ENCODE measurements around the gene ABHD16A. TPM values are rescaled to one million over a fixed set of nuclear protein-coding genes. Genes with fewer than 3 reads are reported as not detected.

ABHD16A gene
- total and polyA plus RNA-seq, 3 experiments from 2014 or later = 37.0 to 45.5 (median 41.0) TPM

GRCh38 chr6:31736021-31736767 is 33.1 kb upstream of the ABHD16A start, which contains the start of gene CLIC1:
TSS of gene CLIC1 (minus strand) at chr6:31736530. CDS start at chr6:31736300, 230 bp downstream.
- H3K27ac ChIP-seq (ENCODE audit: low read depth, low read length) = peak within 1 kb of the TSS; percentile 98
- DNase-seq = peak; percentile 43 to 78 (median 63)
- CTCF ChIA-PET = interaction anchor here (0.8 to 9.6 kb wide), 5 partner anchors 35 to 95 kb away, joined by 3 to 71 read pairs (median 11); no protein-coding TSS in a partner anchor
- H3K36me3 ChIP-seq (ENCODE audit: insufficient read depth, low read length) = peaks cover 23% of the 10 kb centered on the region
- Mint-ChIP-seq H3K4me1 (peaks cover 59 to 85% (median 64%) of the 10 kb centered on the region in 3 donors), H3K4me3 (peak within 1 kb of the TSS; percentile 93 to 99 (median 98)), H3K36me3 (peaks cover 0 to 53% (median 4%) of the 10 kb centered on the region in 3 donors), H3K27ac (peak within 1 kb of the TSS; percentile 91 to 98 (median 96)), H3K9me3 (no peaks in the 10 kb centered on the region), H3K27me3 (no peaks in the 10 kb centered on the region)
- H3K4me1 ChIP-seq (ENCODE audit: insufficient read depth, low read length) = peaks cover 57% of the 10 kb centered on the region
- H3K4me3 ChIP-seq (ENCODE audit: low read length) = peak within 1 kb of the TSS; percentile 97
- H3K27me3 ChIP-seq (ENCODE audit: insufficient read depth, low read length, poor library complexity, severe bottlenecking) = no peaks in the 10 kb centered on the region
- H3K9me3 ChIP-seq (ENCODE audit: low read length) = no peaks in the 10 kb centered on the region
- POLR2A ChIA-PET = interaction anchor here (0.5 to 1.8 kb wide), 5 partner anchors 33 to 115 kb away, joined by 3 to 6 read pairs (median 5); partner anchors contain the start of genes ABHD16A and LSM2

GRCh38 chr6:31734821-31735406 is 31.8 kb upstream of the ABHD16A start:
- peak in 4 of 5 donors; percentile 30 to 81 (median 50) for DNase-seq
- H3K9me3 ChIP-seq (ENCODE audit: low read length) = no peaks in the 10 kb centered on the region
- H3K27ac Mint-ChIP-seq = peak overlapping the region; percentile 91 to 98 (median 96)
- ChIA-PET CTCF (interaction anchor here (0.6 to 9.6 kb wide), 7 partner anchors 36 to 96 kb away, joined by 3 to 71 read pairs (median 4); partner anchors contain the start of genes HSPA1A, HSPA1B, HSPA1L and LSM2), POLR2A (interaction anchor here (0.6 to 1.1 kb wide), 6 partner anchors 10 to 194 kb away, joined by 3 to 6 read pairs (median 4); partner anchors contain the start of gene HSPA1B)
- H3K4me3 ChIP-seq (ENCODE audit: low read length) = peak overlapping the region; percentile 97
- peak overlapping the region; percentile 93 to 99 (median 98) for H3K4me3 Mint-ChIP-seq
- H3K4me1 ChIP-seq (ENCODE audit: insufficient read depth, low read length) = peaks cover 56% of the 10 kb centered on the region
- no peaks in the 10 kb centered on the region for H3K27me3 ChIP-seq (ENCODE audit: insufficient read depth, low read length, poor library complexity, severe bottlenecking)
- no peaks in the 10 kb centered on the region for H3K9me3 Mint-ChIP-seq
- peaks cover 23% of the 10 kb centered on the region for H3K36me3 ChIP-seq (ENCODE audit: insufficient read depth, low read length)
- H3K4me1 Mint-ChIP-seq = peaks cover 58 to 83% (median 59%) of the 10 kb centered on the region in 3 donors
- H3K27me3 Mint-ChIP-seq = no peaks in the 10 kb centered on the region
- peak overlapping the region; percentile 98 for H3K27ac ChIP-seq (ENCODE audit: low read depth, low read length)
- H3K36me3 Mint-ChIP-seq = peaks cover 0 to 61% (median 7%) of the 10 kb centered on the region in 3 donors

GRCh38 chr6:31734247-31734820 is 31.2 kb upstream of the ABHD16A start:
- peaks cover 0 to 63% (median 7%) of the 10 kb centered on the region in 3 donors for H3K36me3 Mint-ChIP-seq
- Histone ChIP-seq H3K9me3 (ENCODE audit: low read length) (no peaks in the 10 kb centered on the region), H3K4me1 (ENCODE audit: insufficient read depth, low read length) (peaks cover 54% of the 10 kb centered on the region), H3K27ac (ENCODE audit: low read depth, low read length) (peak overlapping the region; percentile 98), H3K36me3 (ENCODE audit: insufficient read depth, low read length) (peaks cover 23% of the 10 kb centered on the region), H3K4me3 (ENCODE audit: low read length) (peak overlapping the region; percentile 97), H3K27me3 (ENCODE audit: insufficient read depth, low read length, poor library complexity, severe bottlenecking) (no peaks in the 10 kb centered on the region)
- DNase-seq = peak in 1 of 5 donors; percentile 48
- H3K4me1 Mint-ChIP-seq = peaks cover 54 to 81% (median 55%) of the 10 kb centered on the region in 3 donors
- H3K4me3 Mint-ChIP-seq = peak overlapping the region; percentile 93 to 99 (median 98)
- ChIA-PET CTCF (interaction anchor here (0.6 to 9.6 kb wide), 5 partner anchors 36 to 97 kb away, joined by 3 to 71 read pairs (median 6); partner anchors contain the start of genes HSPA1A, HSPA1B and HSPA1L), POLR2A (interaction anchor here (1.0 to 1.1 kb wide), 2 partner anchors 9 to 93 kb away, joined by 3 to 6 read pairs; partner anchors contain the start of gene HSPA1B)
- peak overlapping the region; percentile 91 to 98 (median 96) for H3K27ac Mint-ChIP-seq
- H3K9me3 Mint-ChIP-seq = no peaks in the 10 kb centered on the region
- no peaks in the 10 kb centered on the region for H3K27me3 Mint-ChIP-seq

- Mint-ChIP-seq H3K36me3 (peaks cover 0 to 65% (median 7%) of the 10 kb centered on the region in 3 donors), H3K4me3 (peak overlapping the region; percentile 93 to 99 (median 98)), H3K9me3 (no peaks in the 10 kb centered on the region), H3K27ac (peak overlapping the region; percentile 54 to 98 (median 96)), H3K4me1 (peaks cover 53 to 81% (median 54%) of the 10 kb centered on the region in 3 donors), H3K27me3 (no peaks in the 10 kb centered on the region)
- H3K27ac ChIP-seq (ENCODE audit: low read depth, low read length) = peak overlapping the region; percentile 98
- CTCF ChIA-PET = interaction anchor here (1.3 to 9.6 kb wide), 4 partner anchors 36 to 97 kb away, joined by 3 to 71 read pairs (median 6); partner anchors contain the start of gene HSPA1B
- POLR2A ChIA-PET = no interaction called here
- no peaks in the 10 kb centered on the region for H3K9me3 ChIP-seq (ENCODE audit: low read length)
- H3K4me3 ChIP-seq (ENCODE audit: low read length) = peak overlapping the region; percentile 97
- peaks cover 55% of the 10 kb centered on the region for H3K4me1 ChIP-seq (ENCODE audit: insufficient read depth, low read length)
- peaks cover 23% of the 10 kb centered on the region for H3K36me3 ChIP-seq (ENCODE audit: insufficient read depth, low read length)
- no peak for DNase-seq
- H3K27me3 ChIP-seq (ENCODE audit: insufficient read depth, low read length, poor library complexity, severe bottlenecking) = no peaks in the 10 kb centered on the region
Observed at GRCh38 chr6:31733734-31734133, 30.6 kb upstream of the ABHD16A start.

- H3K27ac Mint-ChIP-seq = peak overlapping the region in 7 of 8 donors; percentile 14 to 91 (median 70)
- CTCF ChIA-PET = interaction anchor here (0.9 to 9.6 kb wide), 3 partner anchors 38 to 99 kb away, joined by 3 to 71 read pairs (median 6); partner anchors contain the start of gene LSM2
- POLR2A ChIA-PET = no interaction called here
- Histone ChIP-seq H3K27me3 (ENCODE audit: insufficient read depth, low read length, poor library complexity, severe bottlenecking) (no peaks in the 10 kb centered on the region), H3K4me3 (ENCODE audit: low read length) (no peak overlapping the region), H3K27ac (ENCODE audit: low read depth, low read length) (no peak overlapping the region), H3K9me3 (ENCODE audit: low read length) (no peaks in the 10 kb centered on the region), H3K4me1 (ENCODE audit: insufficient read depth, low read length) (peaks cover 53% of the 10 kb centered on the region), H3K36me3 (ENCODE audit: insufficient read depth, low read length) (peaks cover 28% of the 10 kb centered on the region)
- H3K27me3 Mint-ChIP-seq = no peaks in the 10 kb centered on the region
- peak overlapping the region in 4 of 7 donors; percentile 8 to 89 (median 42) for H3K4me3 Mint-ChIP-seq
- DNase-seq = no peak
- no peaks in the 10 kb centered on the region for H3K9me3 Mint-ChIP-seq
- peaks cover 45 to 72% (median 45%) of the 10 kb centered on the region in 3 donors for H3K4me1 Mint-ChIP-seq
- peaks cover 0 to 69% (median 7%) of the 10 kb centered on the region in 3 donors for H3K36me3 Mint-ChIP-seq
Observed at GRCh38 chr6:31732029-31732428, 28.9 kb upstream of the ABHD16A start.

GRCh38 chr6:31730631-31731086 is 27.5 kb upstream of the ABHD16A start:
- Mint-ChIP-seq H3K4me1 (peaks cover 35 to 59% (median 44%) of the 10 kb centered on the region in 3 donors), H3K27ac (peak overlapping the region; percentile 80 to 96 (median 92)), H3K36me3 (peaks cover 0 to 68% (median 9%) of the 10 kb centered on the region in 3 donors), H3K4me3 (peak overlapping the region; percentile 89 to 99 (median 95)), H3K9me3 (no peaks in the 10 kb centered on the region), H3K27me3 (no peaks in the 10 kb centered on the region)
- H3K27ac ChIP-seq (ENCODE audit: low read depth, low read length) = peak overlapping the region; percentile 64
- ChIA-PET POLR2A (interaction anchor here (0.7 to 2.1 kb wide), 11 partner anchors 9 to 183 kb away, joined by 3 to 9 read pairs (median 4); partner anchors contain the start of genes HSPA1B, LSM2, MSH5 and NFKBIL1), CTCF (interaction anchor here (1.0 to 9.6 kb wide), 20 partner anchors 8 to 167 kb away, joined by 3 to 71 read pairs (median 6); partner anchors contain the start of genes EHMT2, GPANK1, HSPA1A and HSPA1B)
- no peaks in the 10 kb centered on the region for H3K9me3 ChIP-seq (ENCODE audit: low read length)
- peaks cover 28% of the 10 kb centered on the region for H3K36me3 ChIP-seq (ENCODE audit: insufficient read depth, low read length)
- H3K27me3 ChIP-seq (ENCODE audit: insufficient read depth, low read length, poor library complexity, severe bottlenecking) = no peaks in the 10 kb centered on the region
- no peak overlapping the region for H3K4me3 ChIP-seq (ENCODE audit: low read length)
- H3K4me1 ChIP-seq (ENCODE audit: insufficient read depth, low read length) = peaks cover 52% of the 10 kb centered on the region
- DNase-seq = no peak

Measured in CD8-positive, alpha-beta memory T cell (primary cell).